DND-41 (cell line): ENCODE data around the gene TRIP4.

Experiments
- ATAC-seq: fragments of 200-7000 bp; cut with Tn5 transposase; 3 replicates; pipeline ENCODE4 v1.9.1; 2021; ENCODE audit warnings: low read depth; ENCODE audit not compliant: insufficient read depth
- DNase-seq: peaks from one replicate; pipeline ENCODE4 v3.0.0-alpha.2; 2020
- H2AFZ ChIP-seq: 2 replicates; pipeline ENCODE4 v1.6.0; 2012; ENCODE audit warnings: low read depth, low read length
- H3K27ac ChIP-seq: 2 replicates; pipeline ENCODE4 v1.5.1; 2012; ENCODE audit warnings: low read length, inconsistent platforms
- H3K27me3 ChIP-seq: fragments of 200-600 bp; sonication (generic); 2 replicates; pipeline ENCODE4 v1.6.0; 2012; ENCODE audit warnings: low read length, mild to moderate bottlenecking, inconsistent platforms; ENCODE audit not compliant: insufficient read depth, poor library complexity
- H3K36me3 ChIP-seq: 2 replicates; pipeline ENCODE4 v1.5.1; 2012; ENCODE audit warnings: low read length, inconsistent platforms; ENCODE audit not compliant: insufficient read depth
- H3K4me1 ChIP-seq: 2 replicates; pipeline ENCODE4 v1.5.1; 2012; ENCODE audit warnings: mild to moderate bottlenecking, low read length; ENCODE audit not compliant: insufficient read depth
- H3K4me2 ChIP-seq: 2 replicates; pipeline ENCODE4 v1.6.0; 2012; ENCODE audit warnings: mild to moderate bottlenecking, moderate library complexity, low read length, inconsistent platforms; ENCODE audit not compliant: insufficient read depth
- H3K4me3 ChIP-seq, 2 experiments: fragments of 200-600 bp in 1 of 2; shearing (Covaris generic) in 1 of 2; 2 replicates each; pipeline ENCODE4 v1.5.1; 2012 to 2016; ENCODE audit warnings: inconsistent platforms in 2 of 2, low read length in 2 of 2, mild to moderate bottlenecking in 2 of 2, low read depth in 1 of 2, moderate library complexity in 1 of 2
- H3K79me2 ChIP-seq: 2 replicates; pipeline ENCODE4 v1.6.0; 2012; ENCODE audit warnings: low read length, inconsistent platforms; ENCODE audit not compliant: insufficient read depth
- H3K9ac ChIP-seq: 2 replicates; pipeline ENCODE4 v1.6.0; 2012; ENCODE audit warnings: low read depth, mild to moderate bottlenecking, inconsistent platforms, low read length, moderate library complexity
- H3K9me3 ChIP-seq: 2 replicates; pipeline ENCODE4 v1.5.1; 2012; ENCODE audit warnings: low read length, moderate library complexity, mild to moderate bottlenecking, inconsistent platforms; ENCODE audit not compliant: insufficient read depth, severe bottlenecking
- H4K20me1 ChIP-seq: 2 replicates; pipeline ENCODE4 v1.6.0; 2012; ENCODE audit warnings: low read length; ENCODE audit not compliant: insufficient read depth
- CTCF ChIP-seq: IDR thresholded peaks from 2 replicates; pipeline ENCODE4 v1.5.1; 2012; ENCODE audit warnings: borderline replicate concordance, low read length, moderate library complexity, mild to moderate bottlenecking; ENCODE audit not compliant: poor library complexity, severe bottlenecking; ENCODE audit errors: extremely low read depth
- EZH2 ChIP-seq: IDR thresholded peaks from 3 replicates; pipeline ENCODE4 v1.6.1; 2012; ENCODE audit warnings: borderline replicate concordance, low read depth, mild to moderate bottlenecking, moderate library complexity, low read length, inconsistent platforms; ENCODE audit not compliant: severe bottlenecking

The TRIP4 gene

GRCh38 chr15:64483749-64484148, 96.1 kb downstream of the TRIP4 start:
- no peaks in the 10 kb centered on the region for H3K9me3 ChIP-seq
- no peak overlapping the region for H3K4me3 ChIP-seq
- H3K79me2 ChIP-seq = peaks cover 46% of the 10 kb centered on the region
- no peak for ATAC-seq
- no peak overlapping the region for H3K9ac ChIP-seq
- H3K27ac ChIP-seq = no peak overlapping the region
- H2AFZ ChIP-seq = no peak overlapping the region
- H3K27me3 ChIP-seq = no peaks in the 10 kb centered on the region
- no peak for TF ChIP-seq EZH2
- no peak for TF ChIP-seq CTCF
- no peaks in the 10 kb centered on the region for H3K4me1 ChIP-seq
- no peak for DNase-seq
- H3K4me2 ChIP-seq = no peak overlapping the region
- peaks cover 18% of the 10 kb centered on the region; the same call in 1 of the 2 replicates for H3K36me3 ChIP-seq
- H4K20me1 ChIP-seq = no peaks in the 10 kb centered on the region; the same call in 1 of the 2 replicates

GRCh38 chr15:64485796-64486195, 98.2 kb downstream of the TRIP4 start:
- TF ChIP-seq EZH2 (no peak), CTCF (no peak)
- Histone ChIP-seq H3K4me2 (no peak overlapping the region), H3K4me3 (no peak overlapping the region), H3K4me1 (no peaks in the 10 kb centered on the region), H3K36me3 (peaks cover 16% of the 10 kb centered on the region; the same call in 1 of the 2 replicates), H3K27me3 (no peaks in the 10 kb centered on the region), H3K79me2 (peaks cover 45% of the 10 kb centered on the region), H3K9me3 (no peaks in the 10 kb centered on the region), H4K20me1 (no peaks in the 10 kb centered on the region; the same call in 1 of the 2 replicates), H2AFZ (no peak overlapping the region), H3K9ac (no peak overlapping the region), H3K27ac (no peak overlapping the region)
- ATAC-seq = no peak
- no peak for DNase-seq

- no peaks in the 10 kb centered on the region for H3K9me3 ChIP-seq
- peaks cover 63% of the 10 kb centered on the region for H3K79me2 ChIP-seq
- H3K9ac ChIP-seq = no peak overlapping the region
- no peaks in the 10 kb centered on the region for H3K4me1 ChIP-seq
- no peak overlapping the region for H3K4me3 ChIP-seq
- H4K20me1 ChIP-seq = no peaks in the 10 kb centered on the region
- no peak for DNase-seq
- no peak for ATAC-seq
- H3K27me3 ChIP-seq = no peaks in the 10 kb centered on the region
- peaks cover 14% of the 10 kb centered on the region; the same call in 1 of the 2 replicates for H3K36me3 ChIP-seq
- H3K4me2 ChIP-seq = no peak overlapping the region
- H2AFZ ChIP-seq = no peak overlapping the region
- no peak for TF ChIP-seq EZH2
- no peak for TF ChIP-seq CTCF
- no peak overlapping the region for H3K27ac ChIP-seq
These were observed 103.1 kb downstream of the TRIP4 start for GRCh38 chr15:64490598-64491259.
